D341Med (cell line): ENCODE data around the gene PPA1.
"Not testable (repeated sequence)": the region's sequence is repeated elsewhere in the genome, so short reads cannot be mapped to it uniquely, and the experiment has no call there.

Source experiments
- DNase-seq: peaks from one replicate; pipeline ENCODE4 v3.0.0; 2012; ENCODE audit warnings: low spot score

PPA1 gene

GRCh38 chr10:70233109-70233938, at the start of gene PPA1:
Gene PPA1 (minus strand): TSS chr10:70233429. CDS start chr10:70233327, 102 bp downstream.
- peak; percentile 99 for DNase-seq

- no peak for DNase-seq
Measured at GRCh38 chr10:70281609-70282008, 48.4 kb upstream of the PPA1 start.

- DNase-seq = no peak
Measured at GRCh38 chr10:70280099-70280498, 46.9 kb upstream of the PPA1 start.

- no peak for DNase-seq
Measured at GRCh38 chr10:70277396-70278030, 44.3 kb upstream of the PPA1 start.

GRCh38 chr10:70274643-70275042, 41.4 kb upstream of the PPA1 start:
- DNase-seq = no peak

- no peak for DNase-seq
Measured at GRCh38 chr10:70272925-70273316, 39.7 kb upstream of the PPA1 start.

- no peak for DNase-seq
Measured at GRCh38 chr10:70271996-70272924, 39.0 kb upstream of the PPA1 start.

GRCh38 chr10:70270952-70271351, 37.7 kb upstream of the PPA1 start:
- DNase-seq = no peak

- no peak for DNase-seq
Measured at GRCh38 chr10:70269741-70270140, 36.5 kb upstream of the PPA1 start.

GRCh38 chr10:70268376-70268775, 35.1 kb upstream of the PPA1 start:
- DNase-seq = no peak

- no peak for DNase-seq
Measured at GRCh38 chr10:70267161-70267933, 34.1 kb upstream of the PPA1 start.

GRCh38 chr10:70266701-70267100, 33.5 kb upstream of the PPA1 start:
- no peak for DNase-seq

GRCh38 chr10:70266056-70266455, 32.8 kb upstream of the PPA1 start:
- no peak for DNase-seq

- peak; percentile 48 for DNase-seq
Measured at GRCh38 chr10:70265032-70265689, 31.9 kb upstream of the PPA1 start.

GRCh38 chr10:70260734-70261133, 27.5 kb upstream of the PPA1 start:
- DNase-seq = no peak

GRCh38 chr10:70260259-70260658, 27.0 kb upstream of the PPA1 start:
- DNase-seq = no peak

- no peak for DNase-seq
Measured at GRCh38 chr10:70258216-70258615, 25.0 kb upstream of the PPA1 start.

GRCh38 chr10:70257816-70258215, 24.6 kb upstream of the PPA1 start:
- DNase-seq = not testable (repeated sequence)

- no peak for DNase-seq
Measured at GRCh38 chr10:70256463-70256862, 23.2 kb upstream of the PPA1 start.

- DNase-seq = no peak
Measured at GRCh38 chr10:70255329-70256299, 22.4 kb upstream of the PPA1 start.
